ENCODE results near the gene DOK6. TPM values are rescaled to one million over a fixed set of nuclear protein-coding genes. Genes with fewer than 3 reads are reported as not detected.

DOK6 gene
- total RNA-seq, 3 donors from 2014 or later: 1.0 to 1.4 (median 1.3) TPM

DNA sequence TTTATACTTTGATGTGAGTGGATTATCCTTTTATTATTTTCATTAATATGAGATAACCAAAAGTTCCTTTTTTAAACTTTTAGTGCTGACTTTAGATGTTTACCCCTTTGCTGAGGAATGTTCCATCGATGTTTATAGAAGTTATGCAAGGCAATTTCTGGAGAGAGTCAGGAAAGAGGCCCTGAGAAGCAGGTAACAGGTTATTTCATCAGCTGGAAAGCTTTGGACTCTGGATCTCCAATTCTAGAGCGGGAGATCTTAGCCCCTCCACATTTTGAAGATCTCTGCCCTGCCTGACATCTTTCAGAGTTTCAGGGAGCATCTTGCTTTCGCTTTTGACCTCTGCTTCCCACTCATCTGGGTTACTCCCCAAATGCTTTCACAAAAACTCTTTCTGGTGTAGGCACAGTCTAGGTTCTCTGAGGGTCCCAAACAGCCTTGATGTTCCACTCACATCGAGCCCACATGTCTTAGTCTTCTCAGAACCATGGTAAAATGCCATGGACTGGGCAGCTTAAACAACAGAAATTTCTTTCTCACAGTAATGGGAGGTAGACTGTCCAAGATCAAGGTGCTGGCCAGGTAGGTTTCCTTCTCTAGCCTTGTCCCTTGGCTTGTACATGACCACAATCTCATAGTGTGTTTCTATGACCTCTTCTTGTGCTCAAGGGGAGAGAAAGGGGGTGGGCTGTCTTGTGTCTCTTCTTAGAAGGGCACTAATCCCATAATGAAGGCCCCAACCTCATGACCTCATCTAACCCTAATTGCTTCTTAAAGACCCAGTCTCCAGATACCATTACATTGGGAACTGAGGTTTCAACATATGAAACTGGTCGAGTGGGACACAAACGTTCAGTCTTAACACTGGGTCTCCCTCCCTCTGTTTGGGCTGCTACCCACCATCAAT lies 87.1 kb downstream of the DOK6 start:
- intact Hi-C loops (cut with DNase I; ENCODE audit: low total_unique reads): no loop called here
- no peaks in the 10 kb centered on the region for H3K27me3 ChIP-seq
- no peak overlapping the region for H3K4me3 ChIP-seq
- no peak overlapping the region for H3K27ac ChIP-seq
- no peak for TF ChIP-seq POLR2AphosphoS5 (IDR thresholded peaks at IDR 0.05)
- no peak for TF ChIP-seq POLR2A (IDR thresholded peaks at IDR 0.05)
- TF ChIP-seq, protein P1, sequence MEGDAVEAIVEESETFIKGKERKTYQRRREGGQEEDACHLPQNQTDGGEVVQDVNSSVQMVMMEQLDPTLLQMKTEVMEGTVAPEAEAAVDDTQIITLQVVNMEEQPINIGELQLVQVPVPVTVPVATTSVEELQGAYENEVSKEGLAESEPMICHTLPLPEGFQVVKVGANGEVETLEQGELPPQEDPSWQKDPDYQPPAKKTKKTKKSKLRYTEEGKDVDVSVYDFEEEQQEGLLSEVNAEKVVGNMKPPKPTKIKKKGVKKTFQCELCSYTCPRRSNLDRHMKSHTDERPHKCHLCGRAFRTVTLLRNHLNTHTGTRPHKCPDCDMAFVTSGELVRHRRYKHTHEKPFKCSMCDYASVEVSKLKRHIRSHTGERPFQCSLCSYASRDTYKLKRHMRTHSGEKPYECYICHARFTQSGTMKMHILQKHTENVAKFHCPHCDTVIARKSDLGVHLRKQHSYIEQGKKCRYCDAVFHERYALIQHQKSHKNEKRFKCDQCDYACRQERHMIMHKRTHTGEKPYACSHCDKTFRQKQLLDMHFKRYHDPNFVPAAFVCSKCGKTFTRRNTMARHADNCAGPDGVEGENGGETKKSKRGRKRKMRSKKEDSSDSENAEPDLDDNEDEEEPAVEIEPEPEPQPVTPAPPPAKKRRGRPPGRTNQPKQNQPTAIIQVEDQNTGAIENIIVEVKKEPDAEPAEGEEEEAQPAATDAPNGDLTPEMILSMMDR (IDR thresholded peaks at IDR 0.05): no peak
- H3K9me3 ChIP-seq: peaks cover 0 to 5% of the 10 kb centered on the region in 2 donors
- H3K4me1 ChIP-seq: no peaks in the 10 kb centered on the region
- no peak for DNase-seq (ENCODE audit: low spot score in 2 of 2)
- H3K36me3 ChIP-seq: no peaks in the 10 kb centered on the region

DNA sequence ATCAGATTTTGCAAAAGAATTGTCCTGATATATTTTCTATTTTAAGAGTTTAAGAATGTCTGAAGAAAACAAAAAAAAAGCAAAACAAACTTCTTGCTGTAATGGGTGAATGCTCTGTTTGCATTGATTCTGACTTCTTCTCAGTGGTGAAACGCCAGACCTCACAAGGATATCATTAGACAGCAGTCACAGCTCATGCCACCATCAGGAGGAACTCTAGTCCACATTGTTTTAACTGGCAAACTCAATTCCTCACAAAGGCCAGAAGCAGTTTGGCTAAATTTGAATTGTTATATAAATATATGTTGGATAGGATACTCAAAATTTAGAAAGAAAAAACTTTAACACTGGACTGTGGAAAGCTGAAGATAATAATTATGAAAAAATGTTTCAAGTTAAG lies 89.4 kb downstream of the DOK6 start:
- intact Hi-C loops (cut with DNase I; ENCODE audit: low total_unique reads): loop anchor here (5.0 kb wide), 1 partner anchor 378 kb away; no protein-coding TSS in a partner anchor
- H3K4me1 ChIP-seq: no peaks in the 10 kb centered on the region
- no peaks in the 10 kb centered on the region for H3K27me3 ChIP-seq
- TF ChIP-seq, protein P1 (IDR thresholded peaks at IDR 0.05): no peak
- no peak for TF ChIP-seq POLR2AphosphoS5 (IDR thresholded peaks at IDR 0.05)
- TF ChIP-seq POLR2A (IDR thresholded peaks at IDR 0.05): no peak
- DNase-seq (ENCODE audit: low spot score in 2 of 2): no peak
- no peak overlapping the region for H3K27ac ChIP-seq
- no peaks in the 10 kb centered on the region for H3K36me3 ChIP-seq
- peaks cover 0 to 5% of the 10 kb centered on the region in 2 donors for H3K9me3 ChIP-seq
- H3K4me3 ChIP-seq: no peak overlapping the region

DNA sequence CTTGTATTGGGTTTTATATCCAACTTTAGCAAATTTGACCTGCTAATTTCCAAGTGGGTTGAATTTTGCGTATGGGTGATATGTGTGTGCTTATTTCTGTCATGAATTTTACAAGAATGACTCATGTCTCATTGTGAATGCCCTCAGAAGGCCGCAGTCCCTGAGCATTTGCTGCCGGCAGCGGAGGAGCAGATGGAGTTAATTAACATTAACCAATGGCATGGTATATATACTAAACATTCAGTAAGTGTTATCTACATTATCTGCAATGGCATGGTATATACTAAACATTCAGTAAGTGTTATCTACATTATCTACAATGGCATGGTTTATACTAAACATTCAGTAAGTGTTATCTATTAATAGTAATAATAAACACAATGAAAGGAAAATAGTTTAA lies 90.1 kb downstream of the DOK6 start:
- H3K9me3 ChIP-seq: peaks cover 0 to 5% of the 10 kb centered on the region in 2 donors
- no peak overlapping the region for H3K4me3 ChIP-seq
- intact Hi-C loops (cut with DNase I; ENCODE audit: low total_unique reads): loop anchor here (5.0 kb wide), 1 partner anchor 379 kb away; no protein-coding TSS in a partner anchor
- H3K36me3 ChIP-seq: no peaks in the 10 kb centered on the region
- no peak overlapping the region for H3K27ac ChIP-seq
- DNase-seq (ENCODE audit: low spot score in 2 of 2): no peak
- H3K4me1 ChIP-seq: no peaks in the 10 kb centered on the region
- no peaks in the 10 kb centered on the region for H3K27me3 ChIP-seq
- no peak for TF ChIP-seq POLR2A (IDR thresholded peaks at IDR 0.05)
- TF ChIP-seq, protein P1 (IDR thresholded peaks at IDR 0.05): no peak
- TF ChIP-seq POLR2AphosphoS5 (IDR thresholded peaks at IDR 0.05): no peak

DNA sequence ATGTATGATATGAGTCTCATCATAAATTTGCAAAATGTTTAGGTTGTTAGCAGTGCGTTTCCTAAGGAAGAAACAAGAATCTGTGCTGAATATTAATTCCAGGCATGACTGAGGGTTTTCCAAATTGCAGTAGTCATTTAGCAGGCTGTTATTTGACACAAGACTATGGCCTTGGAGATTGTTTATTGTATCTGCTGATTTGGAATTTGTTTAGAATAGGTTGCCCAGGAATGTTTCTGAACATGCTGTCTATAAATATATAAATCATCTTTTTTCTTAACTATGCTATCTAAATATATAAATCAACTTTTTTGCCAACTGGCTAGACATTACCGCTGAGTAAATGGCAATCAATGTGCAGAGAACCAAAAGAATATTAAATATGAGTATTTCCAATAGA lies 90.9 kb downstream of the DOK6 start:
- Histone ChIP-seq H3K9me3 (peaks cover 0 to 5% of the 10 kb centered on the region in 2 donors), H3K36me3 (no peaks in the 10 kb centered on the region), H3K4me1 (no peaks in the 10 kb centered on the region), H3K4me3 (no peak overlapping the region), H3K27me3 (no peaks in the 10 kb centered on the region), H3K27ac (no peak overlapping the region)
- no peak for TF ChIP-seq POLR2A (IDR thresholded peaks at IDR 0.05)
- intact Hi-C loops (cut with DNase I; ENCODE audit: low total_unique reads): loop anchor here (5.0 kb wide), 1 partner anchor 379 kb away; no protein-coding TSS in a partner anchor
- no peak for DNase-seq (ENCODE audit: low spot score in 2 of 2)

DNA sequence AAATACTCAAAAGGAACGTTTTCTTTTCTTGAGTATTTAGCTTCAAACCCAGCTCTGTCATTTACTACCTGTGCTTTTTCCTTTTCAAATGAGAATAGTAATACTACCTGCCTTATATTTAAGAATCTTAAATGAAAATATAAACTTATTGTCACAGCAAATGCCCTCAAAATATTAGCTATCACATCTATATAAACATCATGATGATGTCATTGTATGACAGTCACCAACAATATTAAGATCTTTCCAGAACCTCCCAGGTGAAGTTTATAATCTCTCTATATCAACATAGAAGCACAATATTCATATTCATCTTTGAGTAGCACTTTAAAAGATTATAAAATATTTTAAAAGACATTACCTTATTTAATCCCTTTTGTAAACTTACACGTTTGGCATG lies 92.2 kb downstream of the DOK6 start:
- TF ChIP-seq POLR2A (IDR thresholded peaks at IDR 0.05) (no peak), POLR2AphosphoS5 (IDR thresholded peaks at IDR 0.05) (no peak)
- TF ChIP-seq, protein P1 (IDR thresholded peaks at IDR 0.05): no peak

More for the DNA sequence above, 92.2 kb downstream of the DOK6 start:
- no peak overlapping the region for H3K27ac ChIP-seq
- peaks cover 0 to 5% of the 10 kb centered on the region in 2 donors for H3K9me3 ChIP-seq
- no peaks in the 10 kb centered on the region for H3K36me3 ChIP-seq
- no peak overlapping the region for H3K4me3 ChIP-seq
- no peaks in the 10 kb centered on the region for H3K4me1 ChIP-seq
- DNase-seq (ENCODE audit: low spot score in 2 of 2): no peak
- intact Hi-C loops (cut with DNase I; ENCODE audit: low total_unique reads): loop anchor here (5.0 kb wide), 1 partner anchor 381 kb away; no protein-coding TSS in a partner anchor
- no peaks in the 10 kb centered on the region for H3K27me3 ChIP-seq
